ENCODE measurements around the gene CDKN1C.
A peak's percentile ranks its signal among the peaks of the same experiment; 100 is the strongest.

Gene CDKN1C

GRCh38 chr11:2853401-2853800 lies 32.2 kb downstream of the CDKN1C start:
- no peak for TF ChIP-seq CTCF (IDR thresholded peaks at IDR 0.05; ENCODE audit: insufficient read depth, low read depth, low read length, missing control alignments)
- H3K4me3 ChIP-seq (ENCODE audit: low read length): no peak overlapping the region
- no peak for DNase-seq (ENCODE audit: low read depth)

GRCh38 chr11:2849994-2850770 lies 35.4 kb downstream of the CDKN1C start:
- TF ChIP-seq CTCF (IDR thresholded peaks at IDR 0.05; ENCODE audit: insufficient read depth, low read depth, low read length, missing control alignments): no peak
- no peak for DNase-seq (ENCODE audit: low read depth)
- no peak overlapping the region for H3K4me3 ChIP-seq (ENCODE audit: low read length)

- H3K4me3 ChIP-seq (ENCODE audit: low read length): no peak overlapping the region
- no peak for DNase-seq (ENCODE audit: low read depth)
- no peak for TF ChIP-seq CTCF (IDR thresholded peaks at IDR 0.05; ENCODE audit: insufficient read depth, low read depth, low read length, missing control alignments)
Observed at GRCh38 chr11:2848497-2848896, 37.1 kb downstream of the CDKN1C start.

DNA sequence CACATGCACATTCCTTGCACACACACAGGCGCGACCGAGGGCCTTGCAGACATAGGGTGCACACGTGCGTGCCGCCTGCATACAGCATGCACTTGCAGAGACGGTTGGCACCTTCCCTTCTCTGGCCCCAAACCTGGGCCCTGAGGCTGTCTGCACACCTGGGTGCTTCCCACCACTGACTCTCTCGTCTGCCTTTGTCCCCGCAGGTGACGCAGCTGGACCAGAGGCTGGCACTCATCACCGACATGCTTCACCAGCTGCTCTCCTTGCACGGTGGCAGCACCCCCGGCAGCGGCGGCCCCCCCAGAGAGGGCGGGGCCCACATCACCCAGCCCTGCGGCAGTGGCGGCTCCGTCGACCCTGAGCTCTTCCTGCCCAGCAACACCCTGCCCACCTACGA lies 38.0 kb downstream of the CDKN1C start:
- no peak overlapping the region for H3K4me3 ChIP-seq (ENCODE audit: low read length)
- TF ChIP-seq CTCF (IDR thresholded peaks at IDR 0.05; ENCODE audit: insufficient read depth, low read depth, low read length, missing control alignments): no peak
- no peak for DNase-seq (ENCODE audit: low read depth)

- DNase-seq (ENCODE audit: low read depth): no peak
- no peak for TF ChIP-seq CTCF (IDR thresholded peaks at IDR 0.05; ENCODE audit: insufficient read depth, low read depth, low read length, missing control alignments)
Observed at GRCh38 chr11:2846470-2846869, 39.1 kb downstream of the CDKN1C start.

GRCh38 chr11:2846056-2846455 lies 39.5 kb downstream of the CDKN1C start:
- no peak for TF ChIP-seq CTCF (IDR thresholded peaks at IDR 0.05; ENCODE audit: insufficient read depth, low read depth, low read length, missing control alignments)
- DNase-seq (ENCODE audit: low read depth): peak; percentile 10

More at GRCh38 chr11:2846470-2846869, 39.1 kb downstream of the CDKN1C start:
- H3K4me3 ChIP-seq (ENCODE audit: low read length): no peak overlapping the region

DNA sequence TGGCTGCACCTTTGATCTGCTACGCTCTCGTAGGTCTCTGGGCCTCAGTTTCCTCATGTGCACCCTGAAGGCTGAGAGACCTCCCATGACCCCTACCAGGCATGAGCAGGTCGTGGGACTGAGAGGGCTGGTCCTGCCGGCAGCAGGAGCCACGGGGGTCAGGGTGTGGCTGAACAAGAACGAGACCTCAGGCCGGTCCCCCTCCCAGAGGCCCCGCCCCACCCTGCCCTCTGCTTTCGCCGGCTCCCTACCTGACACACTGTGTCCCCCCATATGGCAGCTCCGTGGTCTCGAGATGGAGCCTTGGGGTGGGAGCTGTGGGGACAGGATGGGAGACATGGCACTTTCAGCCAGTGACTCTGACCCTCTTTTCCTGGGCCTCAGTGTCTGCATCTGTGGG lies 40.6 kb downstream of the CDKN1C start:
- no peak overlapping the region for H3K4me3 ChIP-seq (ENCODE audit: low read length)
- TF ChIP-seq CTCF (IDR thresholded peaks at IDR 0.05; ENCODE audit: insufficient read depth, low read depth, low read length, missing control alignments): no peak
- DNase-seq (ENCODE audit: low read depth): no peak

More at GRCh38 chr11:2846056-2846455, 39.5 kb downstream of the CDKN1C start:
- H3K4me3 ChIP-seq (ENCODE audit: low read length): no peak overlapping the region

Measured in epithelial cell of esophagus (primary cell).